GM20431 (cell line): ENCODE measurements around the gene OSBPL7.

Experiments used
- in situ Hi-C: fragments of 300-500 bp; cut with MseI, MboI; formaldehyde crosslinking; loops from one replicate; pipeline ENCODE4 v1.15.0; 2020; ENCODE audit warnings: low sequenced_read_pairs; ENCODE audit not compliant: unreplicated experiment

The OSBPL7 gene

GRCh38 chr17:47821424-47822391, at the start of gene OSBPL7:
Gene OSBPL7 (minus strand): TSS chr17:47821794. CDS start chr17:47820278, 1,516 bp downstream.
- in situ Hi-C loops, result no loop called here

- in situ Hi-C loops, result no loop called here
Observed at GRCh38 chr17:47871048-47871447, 49.5 kb upstream of the OSBPL7 start.

GRCh38 chr17:47870056-47870455, 48.5 kb upstream of the OSBPL7 start:
- in situ Hi-C loops, result no loop called here

GRCh38 chr17:47869114-47869513, 47.5 kb upstream of the OSBPL7 start:
- in situ Hi-C loops, result no loop called here

GRCh38 chr17:47867813-47868533, 46.4 kb upstream of the OSBPL7 start:
- in situ Hi-C loops, result no loop called here

GRCh38 chr17:47866941-47867340, 45.3 kb upstream of the OSBPL7 start:
- in situ Hi-C loops, result no loop called here

- in situ Hi-C loops, result no loop called here
Observed at GRCh38 chr17:47864791-47865216, 43.2 kb upstream of the OSBPL7 start.

- in situ Hi-C loops, result no loop called here
Observed at GRCh38 chr17:47862621-47863440, 41.2 kb upstream of the OSBPL7 start.

GRCh38 chr17:47860386-47860785, 38.8 kb upstream of the OSBPL7 start:
- in situ Hi-C loops, result no loop called here

- in situ Hi-C loops, result no loop called here
Observed at GRCh38 chr17:47857551-47858455, 36.2 kb upstream of the OSBPL7 start.

- in situ Hi-C loops, result no loop called here
Observed at GRCh38 chr17:47856830-47857229, 35.2 kb upstream of the OSBPL7 start.

GRCh38 chr17:47855737-47856136, 34.1 kb upstream of the OSBPL7 start:
- in situ Hi-C loops, result no loop called here

- in situ Hi-C loops, result no loop called here
Observed at GRCh38 chr17:47853616-47854015, 32.0 kb upstream of the OSBPL7 start.

- in situ Hi-C loops, result no loop called here
Observed at GRCh38 chr17:47852113-47852949, 30.7 kb upstream of the OSBPL7 start.

- in situ Hi-C loops, result no loop called here
Observed at GRCh38 chr17:47851764-47852112, 30.1 kb upstream of the OSBPL7 start.

GRCh38 chr17:47850692-47851573, 29.3 kb upstream of the OSBPL7 start, which contains the start of gene SP6:
Gene SP6 (minus strand): TSS chr17:47851163. CDS start chr17:47848429, 2,734 bp downstream.
- in situ Hi-C loops, result no loop called here

- in situ Hi-C loops, result no loop called here
Observed at GRCh38 chr17:47850373-47850691, 28.7 kb upstream of the OSBPL7 start.

GRCh38 chr17:47848198-47848513, 26.6 kb upstream of the OSBPL7 start:
- in situ Hi-C loops, result no loop called here
